Neural progenitor cell (in vitro differentiated cells): ENCODE data around the gene DROSHA.
"Not testable (repeated sequence)": the region's sequence is repeated elsewhere in the genome, so short reads cannot be mapped to it uniquely, and the experiment has no call there.

Source experiments
- EZH2 ChIP-seq: fragments of 200-600 bp; sonication (generic); IDR thresholded peaks from 2 replicates; pipeline ENCODE4 v1.6.1; 2017; ENCODE audit warnings: antibody characterized with exemption, mild to moderate bottlenecking, moderate library complexity
- TF ChIP-seq, protein P1 (sequence below): fragments of 200-600 bp; sonication (generic); IDR thresholded peaks from 2 replicates; pipeline ENCODE4 v1.5.1; 2017; ENCODE audit warnings: antibody characterized with exemption, mild to moderate bottlenecking

DNA sequence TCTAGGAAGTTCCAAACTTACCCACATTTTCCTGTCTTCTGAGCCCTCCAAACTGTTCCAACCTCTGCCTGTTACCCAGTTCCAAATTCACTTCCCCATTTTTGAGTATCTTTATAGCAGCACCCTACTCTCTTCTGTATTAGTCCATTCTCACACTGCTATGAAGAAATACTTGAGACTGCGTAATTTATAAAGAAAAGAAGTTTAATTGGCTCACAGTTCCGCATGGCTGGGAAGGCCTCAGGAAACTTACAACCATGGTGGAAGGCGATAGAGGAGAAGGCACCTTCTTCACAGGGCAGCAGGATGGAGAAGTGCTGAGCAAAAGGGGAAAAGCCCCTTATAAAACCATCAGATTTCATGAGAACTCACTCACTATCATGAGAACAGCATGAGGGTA lies 34.5 kb upstream of the DROSHA start:
- TF ChIP-seq, protein P1, sequence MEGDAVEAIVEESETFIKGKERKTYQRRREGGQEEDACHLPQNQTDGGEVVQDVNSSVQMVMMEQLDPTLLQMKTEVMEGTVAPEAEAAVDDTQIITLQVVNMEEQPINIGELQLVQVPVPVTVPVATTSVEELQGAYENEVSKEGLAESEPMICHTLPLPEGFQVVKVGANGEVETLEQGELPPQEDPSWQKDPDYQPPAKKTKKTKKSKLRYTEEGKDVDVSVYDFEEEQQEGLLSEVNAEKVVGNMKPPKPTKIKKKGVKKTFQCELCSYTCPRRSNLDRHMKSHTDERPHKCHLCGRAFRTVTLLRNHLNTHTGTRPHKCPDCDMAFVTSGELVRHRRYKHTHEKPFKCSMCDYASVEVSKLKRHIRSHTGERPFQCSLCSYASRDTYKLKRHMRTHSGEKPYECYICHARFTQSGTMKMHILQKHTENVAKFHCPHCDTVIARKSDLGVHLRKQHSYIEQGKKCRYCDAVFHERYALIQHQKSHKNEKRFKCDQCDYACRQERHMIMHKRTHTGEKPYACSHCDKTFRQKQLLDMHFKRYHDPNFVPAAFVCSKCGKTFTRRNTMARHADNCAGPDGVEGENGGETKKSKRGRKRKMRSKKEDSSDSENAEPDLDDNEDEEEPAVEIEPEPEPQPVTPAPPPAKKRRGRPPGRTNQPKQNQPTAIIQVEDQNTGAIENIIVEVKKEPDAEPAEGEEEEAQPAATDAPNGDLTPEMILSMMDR, result not testable (repeated sequence)
- TF ChIP-seq EZH2, result not testable (repeated sequence)
